ENCODE results near the gene PFDN4. TPM values are rescaled to one million over a fixed set of nuclear protein-coding genes. Genes with fewer than 3 reads are reported as not detected.

Gene PFDN4
- total and polyA plus RNA-seq, 2 of the 4 experiments (the other 2 are of a cell fraction): 14.9 to 93.2 TPM

DNA sequence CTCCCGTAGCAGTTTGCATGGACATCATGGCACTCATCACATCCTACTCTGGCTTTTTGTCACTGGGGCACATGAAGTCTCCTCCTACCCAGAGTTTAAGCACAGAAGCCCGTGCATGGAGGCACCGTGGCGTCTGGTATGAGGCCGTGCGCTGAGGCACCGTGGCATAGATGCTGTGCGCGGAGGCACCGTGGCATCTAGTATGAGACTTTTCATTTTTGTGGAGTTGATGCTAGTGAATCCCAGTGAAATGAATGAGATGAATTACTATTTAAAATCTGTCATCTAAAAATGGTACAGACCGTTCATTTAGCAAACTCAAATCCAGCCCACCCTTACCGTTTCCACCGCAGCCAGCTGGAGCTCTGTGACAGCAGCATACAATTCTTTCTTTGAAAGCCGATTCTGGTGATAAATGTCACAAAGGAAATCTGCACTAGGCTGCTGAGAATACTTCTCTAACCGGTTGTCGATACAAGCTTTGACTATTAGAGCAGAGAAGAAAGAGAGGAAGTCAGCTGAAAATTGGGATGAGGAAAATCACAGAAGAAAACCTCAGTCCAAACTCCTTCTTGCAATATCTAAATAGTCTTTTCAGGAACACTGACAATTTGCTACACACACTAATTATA, 45.4 kb upstream of the PFDN4 start:
- in situ Hi-C loops (cut with MboI; ENCODE audit: low sequenced_read_pairs): no loop called here
- CTCF ChIA-PET: no interaction called here
- POLR2A ChIA-PET (ENCODE audit: unreplicated experiment): no interaction called here

More for the DNA sequence above, 45.4 kb upstream of the PFDN4 start:
- no peak overlapping the region for H2BK20ac ChIP-seq (ENCODE audit: low read depth, low read length)
- peaks cover 42% of the 10 kb centered on the region for H3K27me3 ChIP-seq (ENCODE audit: control insufficient read depth, insufficient read depth, low read length)
- H4K91ac ChIP-seq (ENCODE audit: insufficient read depth, low read depth, low read length): no peak overlapping the region
- H4K8ac ChIP-seq (ENCODE audit: low read depth in 2 of 2, low read length in 2 of 2): no peak overlapping the region
- H3K23ac ChIP-seq (ENCODE audit: low read depth, low read length): no peak overlapping the region
- H3K9me3 ChIP-seq (ENCODE audit: control insufficient read depth, insufficient read depth, low read length): no peaks in the 10 kb centered on the region
- H3K18ac ChIP-seq (ENCODE audit: low read depth, low read length): no peak overlapping the region
- 50% methylated on average over 1 of the region's 16 CpGs; no CpG with 5 or more reads in 1 of the 2 experiments for WGBS, 2 experiments (ENCODE audit: extremely low coverage in 2 of 2, insufficient read length in 1 of 2)
- H2AFZ ChIP-seq (replicated peaks; ENCODE audit: low read length, poor library complexity): no peak overlapping the region
- no peak overlapping the region for H4K5ac ChIP-seq (ENCODE audit: low read depth, low read length)
- H3K27ac ChIP-seq (ENCODE audit: insufficient read depth, low read length): no peak overlapping the region
- H3K4me1 ChIP-seq (ENCODE audit: control insufficient read depth, insufficient read depth, low read length): no peaks in the 10 kb centered on the region
- no peak for ATAC-seq (ENCODE audit: low read depth)
- DNase-seq: no peak
- no peaks in the 10 kb centered on the region for H4K20me1 ChIP-seq (ENCODE audit: insufficient read depth, low read length)
- no peak overlapping the region for H2BK15ac ChIP-seq (ENCODE audit: low read depth, low read length)
- no peak overlapping the region for H2BK5ac ChIP-seq (ENCODE audit: low read depth, low read length, poor library complexity, severe bottlenecking)
- H3K36me3 ChIP-seq (ENCODE audit: control insufficient read depth, insufficient read depth, low read length): no peaks in the 10 kb centered on the region
- no peak overlapping the region for H3K9ac ChIP-seq (ENCODE audit: low read depth, low read length)
- H3K79me1 ChIP-seq (ENCODE audit: low read depth in 1 of 2, low read length in 2 of 2): no peaks in the 10 kb centered on the region
- no peak overlapping the region for H2BK120ac ChIP-seq (ENCODE audit: low read depth, low read length)
- H3K9me1 ChIP-seq (ENCODE audit: insufficient read depth, low read length): no peaks in the 10 kb centered on the region
- intact Hi-C loops (cut with micrococcal nuclease) (no loop called here), dilution Hi-C loops (cut with HindIII; ENCODE audit: low sequenced_read_pairs, unreplicated experiment) (no loop called here)
- no peak overlapping the region for H3K14ac ChIP-seq (replicated peaks; ENCODE audit: low read depth, low read length)
- H3K4me3 ChIP-seq (ENCODE audit: insufficient read depth, low read depth, low read length): no peak overlapping the region
- no peak overlapping the region for H3K4me2 ChIP-seq (ENCODE audit: low read depth, low read length)
- H2AK9ac ChIP-seq (replicated peaks; ENCODE audit: low read depth, low read length, poor library complexity): no peak overlapping the region
- H3K56ac ChIP-seq (ENCODE audit: extremely low read depth, insufficient read depth, low read length): no peak overlapping the region
- no TSS peak for BruUV-seq (replicated peaks)
- no peak overlapping the region for H2AK5ac ChIP-seq (ENCODE audit: low read depth, low read length)
- TF ChIP-seq MXI1 (IDR thresholded peaks at IDR 0.05; ENCODE audit: borderline replicate concordance, low read depth, low read length): no peak
- no peak for TF ChIP-seq NFE2L2 (IDR thresholded peaks at IDR 0.05; ENCODE audit: low read depth, low read length)
- TF ChIP-seq POLR2A (IDR thresholded peaks at IDR 0.05; ENCODE audit: low read depth, low read length): no peak
- no peak for TF ChIP-seq MAZ (IDR thresholded peaks at IDR 0.05; ENCODE audit: borderline replicate concordance, low read depth, low read length)
- TF ChIP-seq RFX5 (IDR thresholded peaks at IDR 0.05; ENCODE audit: low read depth, low read length): no peak
- TF ChIP-seq FOS (IDR thresholded peaks at IDR 0.05; ENCODE audit: low read depth, low read length): no peak
- no peak for TF ChIP-seq MAFK (IDR thresholded peaks at IDR 0.05; ENCODE audit: low read depth, low read length)
- TF ChIP-seq, protein P1, sequence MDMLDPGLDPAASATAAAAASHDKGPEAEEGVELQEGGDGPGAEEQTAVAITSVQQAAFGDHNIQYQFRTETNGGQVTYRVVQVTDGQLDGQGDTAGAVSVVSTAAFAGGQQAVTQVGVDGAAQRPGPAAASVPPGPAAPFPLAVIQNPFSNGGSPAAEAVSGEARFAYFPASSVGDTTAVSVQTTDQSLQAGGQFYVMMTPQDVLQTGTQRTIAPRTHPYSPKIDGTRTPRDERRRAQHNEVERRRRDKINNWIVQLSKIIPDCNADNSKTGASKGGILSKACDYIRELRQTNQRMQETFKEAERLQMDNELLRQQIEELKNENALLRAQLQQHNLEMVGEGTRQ (IDR thresholded peaks at IDR 0.05; ENCODE audit: low read depth, low read length): no peak
- no peak for TF ChIP-seq SMC3 (IDR thresholded peaks at IDR 0.05; ENCODE audit: low read depth, low read length)
- no peak for TF ChIP-seq CEBPB (IDR thresholded peaks at IDR 0.05; ENCODE audit: low read depth, low read length)
- no peak for TF ChIP-seq CTCF (conservative IDR thresholded peaks at IDR 0.05; ENCODE audit: low read depth, low read length)
- no peak overlapping the region for H3K4ac ChIP-seq (ENCODE audit: low read depth, low read length)
